NCI-H82 (cell line): ENCODE measurements around the gene YBX3.

Experiments
- DNase-seq: peaks from one replicate; lab custom pipeline; 2025; lab: John Stamatoyannopoulos, UW

The YBX3 gene

DNA sequence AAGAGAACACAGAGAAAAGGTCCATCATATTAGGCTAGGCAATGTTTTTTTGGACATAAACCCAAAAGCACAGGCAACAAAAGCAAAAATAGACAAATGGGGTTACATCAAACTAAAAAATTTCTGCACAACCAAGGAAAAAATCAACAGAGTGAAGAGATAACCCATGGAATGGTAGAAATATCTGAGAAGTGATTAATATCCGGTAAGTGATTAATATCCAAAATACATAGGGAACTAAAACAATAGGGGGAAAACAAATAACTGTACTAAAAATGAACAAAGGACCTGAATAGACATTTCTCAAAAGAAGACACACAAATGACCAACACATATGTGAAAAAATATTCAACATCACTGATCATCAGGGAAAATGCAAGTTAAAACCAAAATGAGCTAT is 53.6 kb downstream of the YBX3 start:
- DNase-seq = no peak

DNA sequence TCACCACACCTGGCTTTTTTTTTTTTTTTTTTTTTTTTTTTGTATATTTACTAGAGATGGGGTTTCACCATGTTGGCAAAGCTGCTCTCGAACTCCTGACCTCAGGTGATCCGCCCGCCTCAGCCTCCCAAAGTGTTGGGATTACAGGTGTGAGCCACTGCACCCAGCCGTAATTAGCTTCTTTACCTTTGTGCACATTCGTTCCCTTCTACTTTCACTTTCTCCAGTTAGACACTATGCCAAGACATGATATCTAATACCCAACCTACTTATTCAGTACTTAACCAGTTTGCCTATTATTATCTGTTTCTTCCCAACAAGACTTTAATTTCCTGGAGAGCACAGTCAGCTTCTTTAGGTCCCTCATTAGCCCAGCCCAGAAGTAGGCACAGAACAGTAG is 54.6 kb downstream of the YBX3 start:
- DNase-seq = no peak

DNA sequence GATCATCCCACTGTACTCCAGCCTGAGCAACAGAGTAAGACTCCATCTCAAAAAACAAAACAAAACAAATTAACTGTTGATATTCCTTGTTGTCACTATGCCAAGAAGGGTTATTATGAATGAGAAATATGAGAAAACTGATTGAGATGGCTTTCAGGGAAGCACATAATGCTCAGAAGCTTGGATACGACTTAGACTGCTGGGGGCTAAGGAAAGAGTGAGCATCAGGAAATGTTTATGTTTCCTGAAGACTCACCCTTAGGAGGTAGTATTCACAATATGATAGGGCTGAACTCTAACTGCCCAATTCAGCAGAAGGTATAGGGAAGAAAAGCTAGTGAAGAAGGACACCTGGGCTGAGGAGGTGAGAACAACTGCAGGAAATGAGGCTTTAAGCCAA is 55.5 kb downstream of the YBX3 start:
- no peak for DNase-seq

DNA sequence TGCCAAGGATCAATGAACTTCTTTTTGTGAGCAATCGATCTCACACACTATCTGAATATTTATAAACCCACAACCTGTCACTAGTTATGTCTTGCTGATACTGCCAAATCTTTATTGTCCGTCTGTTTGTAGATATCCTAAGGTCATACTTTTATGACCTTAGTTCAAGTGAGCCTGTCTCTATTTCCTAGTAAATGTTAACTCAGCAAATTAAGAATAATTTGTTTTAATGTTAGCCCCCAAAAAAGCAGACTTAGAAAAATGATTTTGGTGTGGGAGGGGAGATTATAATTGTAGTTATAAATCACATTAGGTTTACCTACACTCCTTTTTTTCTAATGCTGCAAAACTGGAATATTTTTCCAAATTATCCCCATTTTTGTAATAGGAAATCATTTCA is 58.6 kb downstream of the YBX3 start:
- DNase-seq = no peak

DNA sequence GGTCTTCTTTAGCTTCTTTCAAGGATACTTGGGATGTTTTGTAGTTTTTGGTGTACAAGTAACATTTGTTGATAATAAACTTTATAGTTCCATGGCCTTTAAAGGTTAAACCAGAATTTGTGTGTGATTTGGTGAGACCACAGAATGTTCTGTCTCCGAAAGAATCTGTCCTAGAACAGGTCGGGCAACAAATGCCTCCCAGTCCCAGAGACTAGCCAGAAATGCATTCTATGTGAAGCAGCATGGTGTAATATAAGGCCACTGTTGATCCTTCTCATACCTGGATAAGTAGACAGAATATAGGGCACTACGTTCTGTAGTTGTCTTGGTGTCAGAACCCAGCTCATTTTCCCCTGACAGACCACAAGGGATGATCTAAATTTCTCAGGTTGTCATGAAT is 59.3 kb downstream of the YBX3 start:
- DNase-seq = no peak

DNA sequence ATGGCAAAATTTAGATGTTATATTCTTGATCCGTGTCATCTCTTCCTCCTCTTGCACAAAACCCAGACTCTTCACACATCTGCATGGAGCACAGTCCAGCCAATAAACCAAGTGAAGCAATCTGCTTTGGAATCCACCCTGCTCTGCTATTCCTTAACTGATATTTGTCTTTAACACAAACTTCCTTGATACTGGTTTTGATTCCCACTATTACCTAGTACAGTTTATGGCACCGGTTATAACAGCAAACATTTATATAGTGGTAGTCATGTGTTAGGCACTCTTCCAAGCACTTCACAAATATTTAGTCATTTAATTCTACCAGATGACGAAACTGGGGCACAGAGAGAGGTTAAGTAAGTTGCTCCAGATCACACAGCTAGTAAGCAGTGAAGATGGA is 61.8 kb downstream of the YBX3 start:
- DNase-seq = no peak

DNA sequence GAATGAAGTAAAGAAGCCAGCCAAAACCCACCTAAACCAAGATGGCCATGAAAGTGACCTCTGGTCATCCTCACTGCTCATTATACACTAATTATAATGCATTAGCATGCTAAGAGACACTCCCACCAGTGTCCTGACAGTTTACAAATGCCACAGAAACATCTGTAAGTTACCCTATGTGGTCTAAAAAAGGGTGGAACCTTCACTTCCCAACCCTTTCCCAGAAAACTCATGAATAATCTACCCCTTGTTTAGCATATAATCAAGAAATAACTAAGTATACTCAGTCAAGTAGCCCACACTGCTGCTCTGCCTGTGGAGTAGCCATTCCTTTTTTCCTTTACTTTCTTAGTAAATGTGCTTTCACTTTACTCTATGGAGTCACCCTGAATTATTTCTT is 69.1 kb downstream of the YBX3 start:
- no peak for DNase-seq

DNA sequence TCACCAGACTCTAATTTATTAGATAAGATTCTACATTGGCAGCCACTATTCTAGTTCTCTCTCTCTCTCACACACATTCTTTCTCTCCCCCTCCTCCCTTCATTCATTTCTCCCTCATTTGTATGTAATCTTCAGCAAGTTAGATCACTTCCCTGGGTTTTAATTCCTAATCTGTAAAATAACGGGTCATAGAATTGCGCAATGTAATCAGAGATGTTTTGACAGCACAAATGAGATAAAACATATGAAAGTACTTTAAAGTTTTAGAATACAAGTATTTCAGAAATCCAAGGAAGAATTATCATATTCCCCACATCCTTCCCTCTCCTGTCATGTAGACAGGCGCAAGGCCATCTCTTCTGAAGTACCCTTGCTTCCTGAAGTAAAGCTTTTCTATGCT is 70.9 kb downstream of the YBX3 start:
- no peak for DNase-seq
